H1 (cell line): Measurements from ENCODE around the gene WDR19. TPM values are rescaled to one million over a fixed set of nuclear protein-coding genes. Genes with fewer than 3 reads are reported as not detected.

Source experiments
- CTCF ChIA-PET: fragments of 300-600 bp; sonication (Branson Sonifier 250); formaldehyde crosslinking; loops from one replicate; lab custom pipeline; 2021; ENCODE audit not compliant: partially characterized antibody; lab: Charles Lee
- POLR2A ChIA-PET: fragments of 300-600 bp; sonication (Branson Sonifier 250); formaldehyde crosslinking; loops from one replicate; lab custom pipeline; 2021; ENCODE audit warnings: inconsistent platforms; ENCODE audit not compliant: partially characterized antibody; lab: Charles Lee
- DNase-seq, 2 experiments: peaks; one replicate each; pipeline versions ENCODE4 v3.0.0 to v3.0.0-alpha.2; 2010 to 2022; ENCODE audit warnings: low spot score in 2 of 2, low read depth in 1 of 2, mixed read lengths in 1 of 2
- FAIRE-seq: peaks from 2 replicates; lab custom pipeline; 2011; peaks lifted over from hg19 to GRCh38; lab: Jason Lieb, UNC
- H2AFZ ChIP-seq: 2 replicates; pipeline ENCODE4 v1.8.1; 2012; ENCODE audit warnings: low read length, inconsistent platforms
- H2AK5ac ChIP-seq: 2 replicates; pipeline ENCODE4 v1.6.1; 2013; ENCODE audit warnings: low read depth, low read length
- H2BK120ac ChIP-seq: replicated peaks from 2 replicates; pipeline ENCODE3; 2013; ENCODE audit warnings: low read depth, low read length, inconsistent platforms
- H2BK12ac ChIP-seq: 2 replicates; pipeline ENCODE4 v1.6.1; 2013; ENCODE audit warnings: low read depth, low read length
- H2BK15ac ChIP-seq: 2 replicates; pipeline ENCODE4 v1.6.1; 2013; ENCODE audit warnings: low read length
- H2BK20ac ChIP-seq: 2 replicates; pipeline ENCODE4 v1.6.1; 2013; ENCODE audit warnings: low read length
- H2BK5ac ChIP-seq: 2 replicates; pipeline ENCODE4 v1.6.1; 2013; ENCODE audit warnings: low read depth, low read length
- H3K14ac ChIP-seq: 2 replicates; pipeline ENCODE4 v1.6.1; 2013; ENCODE audit warnings: inconsistent platforms; ENCODE audit not compliant: insufficient read length
- H3K18ac ChIP-seq: 2 replicates; pipeline ENCODE4 v1.6.1; 2013; ENCODE audit warnings: low read length; ENCODE audit errors: extremely low read depth
- H3K23ac ChIP-seq: 2 replicates; pipeline ENCODE4 v1.6.1; 2013; ENCODE audit warnings: inconsistent platforms; ENCODE audit not compliant: insufficient read length
- H3K23me2 ChIP-seq: 2 replicates; pipeline ENCODE4 v1.6.1; 2013; ENCODE audit warnings: low read depth, low read length
- H3K27ac ChIP-seq: 2 replicates; pipeline ENCODE4 v1.6.1; 2011; ENCODE audit warnings: low read depth, low read length, inconsistent platforms
- H3K27me3 ChIP-seq, 4 experiments: replicated peaks in 1 of 4; 1 replicate in 1 of 4; 2 replicates in 3 of 4; pipeline versions ENCODE4 v1.6.1 to v1.8.1; 2011 to 2013; ENCODE audit warnings: low read length in 3 of 4, mild to moderate bottlenecking in 3 of 4, inconsistent platforms in 2 of 4, mixed read lengths in 2 of 4, moderate library complexity in 1 of 4; ENCODE audit not compliant: control insufficient read depth in 3 of 4, insufficient read depth in 3 of 4; ENCODE audit errors: extremely low read depth in 1 of 4
- H3K36me3 ChIP-seq, 4 experiments: 2 replicates each; pipeline versions ENCODE4 v1.6.1 to v1.8.1; 2011 to 2013; ENCODE audit warnings: mild to moderate bottlenecking in 4 of 4, low read length in 3 of 4, moderate library complexity in 2 of 4, control low read depth in 1 of 4, inconsistent platforms in 1 of 4; ENCODE audit not compliant: insufficient read depth in 4 of 4, control insufficient read depth in 2 of 4
- H3K4ac ChIP-seq: replicated peaks from 2 replicates; pipeline ENCODE3; 2013; ENCODE audit warnings: low read length, low read depth, mixed read lengths, inconsistent platforms; ENCODE audit not compliant: insufficient read length
- H3K4me1 ChIP-seq, 4 experiments: replicated peaks in 1 of 4; 1 replicate in 1 of 4; 2 replicates in 3 of 4; pipeline versions ENCODE4 v1.6.1 to v1.8.1; 2011 to 2013; ENCODE audit warnings: low read length in 3 of 4, inconsistent platforms in 2 of 4, mixed read lengths in 1 of 4; ENCODE audit not compliant: insufficient read depth in 4 of 4, control insufficient read depth in 3 of 4
- H3K4me2 ChIP-seq, 2 experiments: 2 replicates each; pipeline versions ENCODE4 v1.6.1 to v1.8.1; 2011 to 2013; ENCODE audit warnings: low read depth in 2 of 2, low read length in 2 of 2, control low read depth in 1 of 2, inconsistent platforms in 1 of 2, mild to moderate bottlenecking in 1 of 2; ENCODE audit not compliant: insufficient read depth in 1 of 2
- H3K4me3 ChIP-seq, 4 experiments: fragments of 200-600, 300-600 bp in 1 of 4; sonication (generic), shearing (Covaris generic), sonication (Bioruptor Twin) in 1 of 4; 2 replicates each; pipeline versions ENCODE4 v1.5.1 to v1.8.1; 2011 to 2016; ENCODE audit warnings: low read length in 4 of 4, low read depth in 3 of 4, control low read depth in 2 of 4, inconsistent platforms in 2 of 4, mild to moderate bottlenecking in 2 of 4, mixed read lengths in 1 of 4, moderate library complexity in 1 of 4; ENCODE audit not compliant: insufficient read depth in 2 of 4; ENCODE audit errors: extremely low read depth in 1 of 4
- H3K56ac ChIP-seq: replicated peaks from 2 replicates; pipeline ENCODE3; 2013; ENCODE audit warnings: low read depth, mild to moderate bottlenecking, mixed read lengths, low read length, inconsistent platforms; ENCODE audit not compliant: insufficient read length
- H3K79me1 ChIP-seq: 2 replicates; pipeline ENCODE4 v1.6.1; 2013; ENCODE audit warnings: low read depth, low read length, control low read depth
- H3K79me2 ChIP-seq, 2 experiments: 2 replicates each; pipeline versions ENCODE4 v1.6.1 to v1.8.1; 2012 to 2013; ENCODE audit warnings: low read length in 2 of 2, mild to moderate bottlenecking in 2 of 2, inconsistent platforms in 1 of 2; ENCODE audit not compliant: insufficient read depth in 2 of 2, control insufficient read depth in 1 of 2
- H3K9ac ChIP-seq, 4 experiments: replicated peaks in 1 of 4; 1 replicate in 1 of 4; 2 replicates in 3 of 4; pipeline versions ENCODE4 v1.6.1 to v1.8.1; 2011 to 2013; ENCODE audit warnings: low read depth in 3 of 4, low read length in 3 of 4, control low read depth in 2 of 4, mild to moderate bottlenecking in 2 of 4, moderate library complexity in 2 of 4, inconsistent platforms in 1 of 4; ENCODE audit errors: extremely low read depth in 1 of 4
- H3K9me3 ChIP-seq, 2 experiments: 2 replicates each; pipeline versions ENCODE4 v1.6.1 to v1.8.1; 2012 to 2013; ENCODE audit warnings: mild to moderate bottlenecking in 2 of 2, moderate library complexity in 2 of 2, control low read depth in 1 of 2, inconsistent platforms in 1 of 2, low read depth in 1 of 2, low read length in 1 of 2, mixed read lengths in 1 of 2; ENCODE audit not compliant: insufficient read depth in 2 of 2
- H4K20me1 ChIP-seq, 2 experiments: replicated peaks in 1 of 2; 2 replicates each; pipeline versions ENCODE3 to v1.8.1; 2011 to 2013; ENCODE audit warnings: inconsistent platforms in 2 of 2, low read length in 2 of 2, mild to moderate bottlenecking in 1 of 2; ENCODE audit not compliant: insufficient read depth in 2 of 2, control insufficient read depth in 1 of 2
- H4K5ac ChIP-seq: 2 replicates; pipeline ENCODE4 v1.6.1; 2013; ENCODE audit warnings: low read length, low read depth, mixed read lengths, inconsistent platforms; ENCODE audit not compliant: insufficient read length
- H4K8ac ChIP-seq: 2 replicates; pipeline ENCODE4 v1.8.0; 2013; ENCODE audit warnings: mild to moderate bottlenecking, moderate library complexity, low read length, inconsistent platforms; ENCODE audit not compliant: insufficient read depth; ENCODE audit errors: extremely low read depth
- H4K91ac ChIP-seq: replicated peaks from 2 replicates; pipeline ENCODE3; 2013; ENCODE audit warnings: low read length, mixed read lengths, inconsistent platforms; ENCODE audit not compliant: insufficient read length
- BACH1 ChIP-seq: IDR thresholded peaks from 2 replicates; pipeline ENCODE4 v1.6.1; 2012; ENCODE audit warnings: low read length, improper control_type of control experiment
- KDM4A ChIP-seq: IDR thresholded peaks from one replicate; pipeline ENCODE4 v1.7.1; 2012; ENCODE audit warnings: low read depth, mild to moderate bottlenecking, moderate library complexity, low read length, inconsistent platforms; ENCODE audit not compliant: severe bottlenecking
- MAFK ChIP-seq: IDR thresholded peaks from 2 replicates; pipeline ENCODE4 v1.6.1; 2012; ENCODE audit warnings: low read depth, mild to moderate bottlenecking, improper control_type of control experiment, low read length
- SP2 ChIP-seq: IDR thresholded peaks from 2 replicates; pipeline ENCODE4 v1.6.1; 2012; ENCODE audit warnings: mild to moderate bottlenecking, low read length, inconsistent platforms
- SUZ12 ChIP-seq: fragments of 200-600 bp; sonication (generic); IDR thresholded peaks from 2 replicates; pipeline ENCODE4 v1.6.1; 2012; ENCODE audit warnings: mild to moderate bottlenecking, inconsistent platforms, low read length, moderate library complexity, mixed read lengths
- TEAD4 ChIP-seq: IDR thresholded peaks from 2 replicates; pipeline ENCODE4 v1.6.1; 2012; ENCODE audit warnings: low read depth, low read length, inconsistent platforms, mixed read lengths
- WGBS, 2 experiments: shearing (Covaris generic) in 1 of 2; methylation state at CpG; one replicate each; pipeline versions ENCODE4 v1.1.6 to v1.1.7; 2013 to 2015; ENCODE audit warnings: low lambda C conversion rate in 2 of 2, mixed read lengths in 2 of 2, inconsistent platforms in 1 of 2, low coverage in 1 of 2, missing lambda C conversion rate in 1 of 2; ENCODE audit not compliant: insufficient replicate concordance in 2 of 2, insufficient coverage in 1 of 2, insufficient read length in 1 of 2; ENCODE audit errors: extremely low coverage in 1 of 2, missing lambda C conversion rate in 1 of 2; 5-methylcytosine and 5-hydroxymethylcytosine counted together
- polyA plus RNA-seq, 7 experiments: library from polyadenylated mRNA; depleted of rRNA in 3 of 7; stranded (reverse) in 5 of 7; unstranded in 2 of 7; fragments of >200 nt in 5 of 7; fragments of 200-250 nt in 2 of 7; gene quantifications; 1 replicate in 5 of 7; 2 replicates in 1 of 7; 4 replicates in 1 of 7; pipeline versions ENCODE4 v1.2.1 to v1.2.3, GENCODE V29; 2011 to 2013; ENCODE audit warnings: missing spikeins in 2 of 7, mixed read lengths in 2 of 7
- total RNA-seq: library from RNA; stranded (reverse); fragmentation: NEBNext Ultra II Directional; extraction: Animal tissue kit (Norgen Biotek cat#: 25700); gene quantifications from 2 replicates; pipeline ENCODE4 v1.2.1, GENCODE V29; 2021
- TF ChIP-seq, protein P1 (sequence below): IDR thresholded peaks from 2 replicates; pipeline ENCODE4 v1.6.1; 2012; ENCODE audit warnings: low read length, inconsistent platforms

The WDR19 gene
- total and polyA plus RNA-seq, 2 of the 8 experiments (the other 6 are each of a cell fraction or from before 2014, with no cell fraction given): 22.2 to 23.3 TPM

DNA sequence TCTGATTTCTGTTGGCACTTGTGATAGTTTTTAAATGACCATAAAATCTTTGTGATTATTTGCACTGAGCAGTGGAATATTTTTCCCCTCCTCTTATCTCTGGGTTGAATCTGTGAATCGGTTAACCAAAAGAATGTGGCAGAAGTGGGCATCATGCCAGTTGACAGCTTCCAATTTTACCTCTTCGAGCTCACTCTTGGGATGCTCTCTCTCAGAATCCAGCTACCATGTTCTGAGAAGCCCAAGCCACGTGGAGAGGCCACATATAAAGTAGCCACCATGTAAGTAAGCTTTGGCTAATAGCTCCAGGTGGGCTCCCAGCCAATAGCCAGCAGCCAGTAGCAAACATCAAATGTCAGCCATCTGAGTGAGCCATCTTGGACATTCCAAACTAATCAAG, 12.9 kb upstream of the WDR19 start:
- H4K91ac ChIP-seq: no peak overlapping the region
- CTCF ChIA-PET: no interaction called here

More for the DNA sequence above, 12.9 kb upstream of the WDR19 start:
- Histone ChIP-seq H3K56ac (no peak overlapping the region), H2BK120ac (no peak overlapping the region), H3K18ac (no peak overlapping the region), H3K4ac (no peak overlapping the region), H4K20me1 (no peaks in the 10 kb centered on the region), H2AFZ (0 out of 2 replicates have a peak overlapping the region, but pooled peaks have one; percentile 4), H3K9me3 (no peaks in the 10 kb centered on the region), H3K27ac (no peak overlapping the region), H3K9ac (no peak overlapping the region), H2BK5ac (no peak overlapping the region), H2AK5ac (no peak overlapping the region), H3K4me2 (no peak overlapping the region), H2BK20ac (no peak overlapping the region), H2BK12ac (no peak overlapping the region), H2BK15ac (no peak overlapping the region), H3K23me2 (no peaks in the 10 kb centered on the region), H3K23ac (no peak overlapping the region)
- POLR2A ChIA-PET: no interaction called here
- WGBS, 2 experiments: 86% methylated on average over 3 of the region's 3 CpGs; no CpG with 5 or more reads in 1 of the 2 experiments
- TF ChIP-seq TEAD4: no peak
- no peak for TF ChIP-seq SP2
- no peak for TF ChIP-seq MAFK
- TF ChIP-seq SUZ12: no peak
- TF ChIP-seq, protein P1, sequence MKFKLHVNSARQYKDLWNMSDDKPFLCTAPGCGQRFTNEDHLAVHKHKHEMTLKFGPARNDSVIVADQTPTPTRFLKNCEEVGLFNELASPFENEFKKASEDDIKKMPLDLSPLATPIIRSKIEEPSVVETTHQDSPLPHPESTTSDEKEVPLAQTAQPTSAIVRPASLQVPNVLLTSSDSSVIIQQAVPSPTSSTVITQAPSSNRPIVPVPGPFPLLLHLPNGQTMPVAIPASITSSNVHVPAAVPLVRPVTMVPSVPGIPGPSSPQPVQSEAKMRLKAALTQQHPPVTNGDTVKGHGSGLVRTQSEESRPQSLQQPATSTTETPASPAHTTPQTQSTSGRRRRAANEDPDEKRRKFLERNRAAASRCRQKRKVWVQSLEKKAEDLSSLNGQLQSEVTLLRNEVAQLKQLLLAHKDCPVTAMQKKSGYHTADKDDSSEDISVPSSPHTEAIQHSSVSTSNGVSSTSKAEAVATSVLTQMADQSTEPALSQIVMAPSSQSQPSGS: no peak
- no peak for TF ChIP-seq KDM4A
- no peak for TF ChIP-seq BACH1
- TF ChIP-seq, all 59 proteins: peak for 0
- Histone ChIP-seq H3K27me3 (no peaks in the 10 kb centered on the region), H4K5ac (no peak overlapping the region), H3K79me1 (no peaks in the 10 kb centered on the region), H3K79me2 (no peaks in the 10 kb centered on the region), H4K8ac (no peak overlapping the region), H3K36me3 (no peaks in the 10 kb centered on the region), H3K4me1 (peaks cover 0 to 3% (median 0%) of the 10 kb centered on the region in 4 experiments; a peak in 3 of 7 replicates), H3K4me3 (no peak overlapping the region), H3K14ac (no peak overlapping the region)
- DNase-seq (no peak), FAIRE-seq (no peak)
